ENCODE data around the gene TCN2. TPM values are rescaled to one million over a fixed set of nuclear protein-coding genes. Genes with fewer than 3 reads are reported as not detected.
"Not testable (repeated sequence)": the region's sequence is repeated elsewhere in the genome, so short reads cannot be mapped to it uniquely, and the experiment has no call there.

TCN2 gene
- total and polyA plus RNA-seq, 10 of the 15 experiments (the other 5 are each of a cell fraction or from before 2014, with no cell fraction given) = 5.4 to 21.8 (median 11.0) TPM

DNA sequence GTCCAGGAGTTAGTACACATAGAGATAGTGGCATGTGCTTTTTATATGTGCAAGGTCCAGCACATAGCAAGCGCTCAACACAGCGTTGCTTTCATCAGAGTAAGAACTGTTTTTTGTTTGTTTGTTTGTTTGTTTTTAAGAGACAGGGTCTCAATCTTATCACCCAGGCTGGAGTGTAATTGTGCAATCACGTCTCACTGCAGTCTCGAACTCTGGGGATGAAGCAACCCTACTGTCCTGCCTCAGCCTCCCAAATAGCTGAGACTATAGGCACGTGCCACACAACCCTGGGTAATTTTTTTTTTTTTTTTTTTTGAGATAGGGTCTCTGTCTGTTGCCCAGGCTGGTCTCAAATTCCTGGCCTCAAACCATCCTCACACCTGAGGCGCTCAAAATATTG, 10.8 kb downstream of the TCN2 start:
- H3K4me2 ChIP-seq (ENCODE audit: control insufficient read depth, insufficient read depth) = no peak overlapping the region
- H3K36me3 ChIP-seq (ENCODE audit: control insufficient read depth in 2 of 2, insufficient read depth in 2 of 2, low read length in 1 of 2) = no peaks in the 10 kb centered on the region
- RAD21 ChIA-PET (ENCODE audit: unreplicated experiment) = no interaction called here
- no peak overlapping the region for H3K27ac ChIP-seq (ENCODE audit: control insufficient read depth, insufficient read depth)
- in situ Hi-C loops (cut with MboI) = no loop called here
- H2AFZ ChIP-seq (ENCODE audit: control insufficient read depth, low read depth, low read length) = no peak overlapping the region
- SMC1A ChIA-PET (ENCODE audit: uncharacterized antibody, unreplicated experiment) = no interaction called here
- 52% methylated on average over 6 of the region's 6 CpGs for WGBS (ENCODE audit: insufficient coverage, insufficient replicate concordance, low lambda C conversion rate, missing lambda C conversion rate)
- POLR2A ChIA-PET = no interaction called here
- no peak for DNase-seq (ENCODE audit: low read depth, low spot score)
- no peaks in the 10 kb centered on the region for H3K9me3 ChIP-seq (replicated peaks; ENCODE audit: control insufficient read depth, insufficient read depth, low read length)
- no peak for FAIRE-seq
- H3K27me3 ChIP-seq (replicated peaks in 1 of 2; ENCODE audit: control insufficient read depth in 2 of 2, insufficient read depth in 2 of 2, low read length in 1 of 2) = no peaks in the 10 kb centered on the region
- no peak overlapping the region for H3K9ac ChIP-seq (ENCODE audit: control insufficient read depth, insufficient read depth, low read length)
- H3K4me1 ChIP-seq (ENCODE audit: control insufficient read depth, insufficient read depth, low read length) = no peaks in the 10 kb centered on the region
- no TSS peak for BruUV-seq (replicated peaks)
- H3K4me3 ChIP-seq = no peak overlapping the region
- no peaks in the 10 kb centered on the region for H3K79me2 ChIP-seq (ENCODE audit: control insufficient read depth, insufficient read depth, low read length)
- TF ChIP-seq REST (IDR thresholded peaks at IDR 0.05; ENCODE audit: low read depth, low read length) (no peak), ZBTB11 (CRISPR knock-in tag; IDR thresholded peaks at IDR 0.05) (no peak), ZNF384 (IDR thresholded peaks at IDR 0.05; ENCODE audit: borderline replicate concordance, low read depth, low read length) (no peak), YBX1 (IDR thresholded peaks at IDR 0.05) (no peak), FOS (IDR thresholded peaks at IDR 0.05; ENCODE audit: borderline replicate concordance, extremely low read depth, insufficient read length) (no peak), TCF3 (IDR thresholded peaks at IDR 0.05; ENCODE audit: borderline replicate concordance, insufficient read depth, low read depth, low read length) (no peak)
- no peak for ATAC-seq
- no peaks in the 10 kb centered on the region for H4K20me1 ChIP-seq (ENCODE audit: control insufficient read depth, insufficient read depth)
- intact Hi-C loops (cut with micrococcal nuclease; ENCODE audit: unreplicated experiment) = no loop called here
- CTCF ChIA-PET = interaction anchor here (0.7 to 1.5 kb wide), 2 partner anchors 8 to 17 kb away, joined by 3 read pairs; no protein-coding TSS in a partner anchor

DNA sequence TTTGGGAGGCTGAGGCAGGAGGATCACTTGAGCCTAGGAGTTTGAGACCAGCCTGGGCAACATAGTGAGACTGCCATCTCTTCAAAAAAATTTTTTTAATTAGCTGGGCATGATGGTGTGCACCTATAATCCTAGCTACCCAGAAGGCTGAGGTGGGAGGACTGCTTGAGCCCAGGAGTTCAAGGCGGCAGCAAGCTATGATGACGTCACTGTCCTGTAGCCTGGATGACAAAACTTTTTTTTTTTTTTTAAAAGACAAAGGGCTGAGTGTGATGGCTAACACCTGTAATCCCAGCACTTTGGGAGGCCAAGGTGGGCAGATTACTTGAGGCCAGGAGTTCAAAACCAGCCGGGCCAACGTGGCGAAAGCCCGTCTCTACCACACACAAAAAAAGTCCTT, 12.9 kb downstream of the TCN2 start:
- H4K20me1 ChIP-seq (ENCODE audit: control insufficient read depth, insufficient read depth); intact Hi-C loops (cut with micrococcal nuclease; ENCODE audit: unreplicated experiment); H3K9ac ChIP-seq (ENCODE audit: control insufficient read depth, insufficient read depth, low read length); H2AFZ ChIP-seq (ENCODE audit: control insufficient read depth, low read depth, low read length); ATAC-seq; H3K9me3 ChIP-seq (replicated peaks; ENCODE audit: control insufficient read depth, insufficient read depth, low read length); H3K4me2 ChIP-seq (ENCODE audit: control insufficient read depth, insufficient read depth); H3K4me1 ChIP-seq (ENCODE audit: control insufficient read depth, insufficient read depth, low read length); H3K27ac ChIP-seq (ENCODE audit: control insufficient read depth, insufficient read depth); BruUV-seq (replicated peaks); DNase-seq (ENCODE audit: low read depth, low spot score); H3K36me3 ChIP-seq (ENCODE audit: control insufficient read depth in 2 of 2, insufficient read depth in 2 of 2, low read length in 1 of 2); in situ Hi-C loops (cut with MboI); H3K79me2 ChIP-seq (ENCODE audit: control insufficient read depth, insufficient read depth, low read length); FAIRE-seq; H3K27me3 ChIP-seq (replicated peaks in 1 of 2; ENCODE audit: control insufficient read depth in 2 of 2, insufficient read depth in 2 of 2, low read length in 1 of 2); H3K4me3 ChIP-seq; POLR2A ChIA-PET: not testable (repeated sequence)
- SMC1A ChIA-PET (ENCODE audit: uncharacterized antibody, unreplicated experiment) = interaction anchor here (1.7 kb wide), 1 partner anchor 135 kb away, joined by 8 read pairs; no protein-coding TSS in a partner anchor
- RAD21 ChIA-PET (ENCODE audit: unreplicated experiment) = interaction anchor here (1.2 kb wide), 1 partner anchor 15 kb away, joined by 5 read pairs; no protein-coding TSS in a partner anchor
- WGBS (ENCODE audit: insufficient coverage, insufficient replicate concordance, low lambda C conversion rate, missing lambda C conversion rate) = 83% methylated on average over 6 of the region's 6 CpGs
- CTCF ChIA-PET = interaction anchor here (1.4 to 2.0 kb wide), 3 partner anchors 9 to 135 kb away, joined by 3 to 6 read pairs (median 3); partner anchors contain the start of gene TCN2

Measured in GM12878 (cell line).